Prostate gland (tissue), 2 donors: ENCODE results near the gene LRP3. TPM values are rescaled to one million over a fixed set of nuclear protein-coding genes. Genes with fewer than 3 reads are reported as not detected.

ENCODE experiments used
- DNase-seq: peaks from one replicate; pipeline ENCODE4 v3.0.0-alpha.2; 2019; ENCODE audit warnings: low spot score
- H3K27ac ChIP-seq, 2 donors: fragments of 200-600 bp; sonication (generic); 2 replicates each; pipeline ENCODE4 v1.5.1; 2017 to 2019
- H3K27me3 ChIP-seq: fragments of 200-600 bp; sonication (generic); replicated peaks from 2 replicates; pipeline ENCODE4 v1.5.1; 2019; ENCODE audit not compliant: insufficient read depth
- H3K36me3 ChIP-seq, 2 donors: fragments of 200-600 bp; sonication (generic); 1 replicate in 1 of 2; 2 replicates in 1 of 2; pipeline versions ENCODE4 v1.5.1 to v1.8.1; 2017 to 2019
- H3K4me1 ChIP-seq: fragments of 200-600 bp; sonication (generic); replicated peaks from 2 replicates; pipeline ENCODE4 v1.5.1; 2019
- H3K4me3 ChIP-seq, 2 donors: fragments of 200-600 bp; sonication (generic); 2 replicates each; pipeline ENCODE4 v1.5.1; 2017 to 2019
- H3K9me3 ChIP-seq: fragments of 200-600 bp; sonication (generic); 2 replicates; pipeline ENCODE4 v1.5.1; 2017
- POLR2A ChIP-seq: fragments of 450-650 bp; IDR thresholded peaks from one replicate; pipeline ENCODE4 v1.6.1; 2016; ENCODE audit warnings: antibody characterized with exemption, mild to moderate bottlenecking
- POLR2AphosphoS5 ChIP-seq: sonication (generic); formaldehyde crosslinking; IDR thresholded peaks from one replicate; pipeline ENCODE4 v1.6.1; 2017; ENCODE audit warnings: antibody characterized with exemption
- WGBS: methylation state at CpG from one replicate; pipeline ENCODE4 v1.1.5; 2018; 5-methylcytosine and 5-hydroxymethylcytosine counted together
- intact Hi-C: fragments of 100-400 bp; cut with DNase I; formaldehyde crosslinking; loops from one replicate; pipeline ENCODE4 v1.14.2; 2022
- total RNA-seq, 2 donors: library from RNA; depleted of rRNA; stranded (reverse); fragments of >200 nt; gene quantifications; one replicate each; pipeline ENCODE4 v1.1.0, GENCODE V29; 2016
- TF ChIP-seq, protein P1 (sequence below), 4 experiments: fragments of 200-600 bp in 2 of 4; fragments of 450-650 bp in 2 of 4; sonication (generic) in 2 of 4; IDR thresholded peaks; 1 replicate in 3 of 4; 2 replicates in 1 of 4; pipeline ENCODE4 v1.5.1; 2016 to 2019; ENCODE audit warnings: antibody characterized with exemption in 4 of 4, mild to moderate bottlenecking in 2 of 4, moderate library complexity in 2 of 4

LRP3 gene
- total RNA-seq, 2 donors from 2014 or later, result 63.7 to 64.4 TPM

DNA sequence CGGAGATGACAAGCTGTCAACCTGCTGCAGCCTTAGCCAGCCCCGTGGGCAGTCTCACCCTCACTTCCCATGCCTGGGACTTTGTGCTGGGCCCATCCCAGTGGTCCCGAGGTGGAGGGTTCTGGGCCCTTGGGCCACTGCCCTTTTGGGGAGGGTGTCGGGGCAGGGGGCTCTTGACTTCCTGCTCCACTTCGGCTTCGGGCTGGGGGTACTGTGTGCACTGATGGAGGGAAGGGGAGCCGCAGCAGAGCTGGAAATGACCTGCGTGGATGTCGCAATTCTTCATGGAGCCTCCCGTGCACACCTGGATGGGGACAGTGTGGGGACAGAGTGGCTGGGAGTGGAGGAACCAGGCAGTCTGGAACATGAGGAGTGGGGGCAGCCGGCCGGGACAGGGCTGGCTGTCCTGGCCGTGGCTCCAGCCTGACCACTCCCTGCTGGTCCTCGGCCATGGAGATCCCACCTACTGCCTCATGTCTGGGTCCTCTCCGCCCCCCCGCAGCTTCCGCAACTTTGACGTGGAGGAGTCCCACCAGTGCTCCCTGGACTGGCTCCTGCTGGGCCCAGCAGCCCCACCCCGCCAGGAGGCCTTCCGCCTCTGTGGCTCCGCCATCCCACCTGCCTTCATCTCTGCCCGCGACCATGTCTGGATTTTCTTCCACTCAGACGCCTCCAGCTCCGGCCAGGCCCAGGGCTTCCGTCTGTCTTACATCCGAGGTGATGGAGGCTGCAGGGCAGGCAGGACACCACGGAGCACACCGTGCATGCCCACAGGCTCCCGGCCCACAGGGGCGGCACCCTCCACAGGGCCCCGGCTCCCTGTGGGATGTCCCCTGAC, 10.2 kb downstream of the LRP3 start:
- DNase-seq, result no peak
- Histone ChIP-seq H3K27ac (no peak overlapping the region), H3K36me3 (peaks cover 0 to 7% of the 10 kb centered on the region in 2 donors), H3K4me1 (no peaks in the 10 kb centered on the region), H3K4me3 (no peak overlapping the region), H3K27me3 (no peaks in the 10 kb centered on the region), H3K9me3 (no peaks in the 10 kb centered on the region)
- intact Hi-C loops, result no loop called here
- TF ChIP-seq, protein P1, sequence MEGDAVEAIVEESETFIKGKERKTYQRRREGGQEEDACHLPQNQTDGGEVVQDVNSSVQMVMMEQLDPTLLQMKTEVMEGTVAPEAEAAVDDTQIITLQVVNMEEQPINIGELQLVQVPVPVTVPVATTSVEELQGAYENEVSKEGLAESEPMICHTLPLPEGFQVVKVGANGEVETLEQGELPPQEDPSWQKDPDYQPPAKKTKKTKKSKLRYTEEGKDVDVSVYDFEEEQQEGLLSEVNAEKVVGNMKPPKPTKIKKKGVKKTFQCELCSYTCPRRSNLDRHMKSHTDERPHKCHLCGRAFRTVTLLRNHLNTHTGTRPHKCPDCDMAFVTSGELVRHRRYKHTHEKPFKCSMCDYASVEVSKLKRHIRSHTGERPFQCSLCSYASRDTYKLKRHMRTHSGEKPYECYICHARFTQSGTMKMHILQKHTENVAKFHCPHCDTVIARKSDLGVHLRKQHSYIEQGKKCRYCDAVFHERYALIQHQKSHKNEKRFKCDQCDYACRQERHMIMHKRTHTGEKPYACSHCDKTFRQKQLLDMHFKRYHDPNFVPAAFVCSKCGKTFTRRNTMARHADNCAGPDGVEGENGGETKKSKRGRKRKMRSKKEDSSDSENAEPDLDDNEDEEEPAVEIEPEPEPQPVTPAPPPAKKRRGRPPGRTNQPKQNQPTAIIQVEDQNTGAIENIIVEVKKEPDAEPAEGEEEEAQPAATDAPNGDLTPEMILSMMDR (IDR thresholded peaks at IDR 0.05), result no peak
- TF ChIP-seq POLR2AphosphoS5 (no peak), POLR2A (no peak)
- WGBS, result 86% methylated on average over 31 of the region's 32 CpGs

DNA sequence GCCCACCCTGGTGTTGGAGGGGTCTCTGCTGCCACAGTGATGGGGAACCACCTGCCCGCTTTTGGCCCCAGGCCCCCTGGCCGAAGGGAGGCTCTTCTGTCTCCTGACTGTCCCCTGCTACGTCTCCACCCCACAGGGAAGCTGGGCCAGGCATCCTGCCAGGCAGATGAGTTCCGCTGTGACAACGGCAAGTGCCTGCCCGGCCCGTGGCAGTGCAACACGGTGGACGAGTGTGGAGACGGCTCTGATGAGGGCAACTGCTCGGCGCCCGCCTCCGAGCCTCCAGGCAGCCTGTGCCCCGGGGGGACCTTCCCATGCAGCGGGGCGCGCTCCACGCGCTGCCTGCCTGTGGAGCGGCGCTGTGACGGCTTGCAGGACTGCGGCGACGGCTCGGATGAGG, 11.0 kb downstream of the LRP3 start:
- no peak overlapping the region for H3K4me3 ChIP-seq
- no peaks in the 10 kb centered on the region for H3K27me3 ChIP-seq
- DNase-seq, result no peak
- peaks cover 0 to 7% of the 10 kb centered on the region in 2 donors for H3K36me3 ChIP-seq
- H3K27ac ChIP-seq, result no peak overlapping the region
- no peaks in the 10 kb centered on the region for H3K4me1 ChIP-seq
- TF ChIP-seq POLR2A (no peak), POLR2AphosphoS5 (no peak)
- TF ChIP-seq, protein P1 (IDR thresholded peaks at IDR 0.05), result no peak
- 92% methylated on average over 26 of the region's 27 CpGs for WGBS
- no peaks in the 10 kb centered on the region for H3K9me3 ChIP-seq
- intact Hi-C loops, result no loop called here

DNA sequence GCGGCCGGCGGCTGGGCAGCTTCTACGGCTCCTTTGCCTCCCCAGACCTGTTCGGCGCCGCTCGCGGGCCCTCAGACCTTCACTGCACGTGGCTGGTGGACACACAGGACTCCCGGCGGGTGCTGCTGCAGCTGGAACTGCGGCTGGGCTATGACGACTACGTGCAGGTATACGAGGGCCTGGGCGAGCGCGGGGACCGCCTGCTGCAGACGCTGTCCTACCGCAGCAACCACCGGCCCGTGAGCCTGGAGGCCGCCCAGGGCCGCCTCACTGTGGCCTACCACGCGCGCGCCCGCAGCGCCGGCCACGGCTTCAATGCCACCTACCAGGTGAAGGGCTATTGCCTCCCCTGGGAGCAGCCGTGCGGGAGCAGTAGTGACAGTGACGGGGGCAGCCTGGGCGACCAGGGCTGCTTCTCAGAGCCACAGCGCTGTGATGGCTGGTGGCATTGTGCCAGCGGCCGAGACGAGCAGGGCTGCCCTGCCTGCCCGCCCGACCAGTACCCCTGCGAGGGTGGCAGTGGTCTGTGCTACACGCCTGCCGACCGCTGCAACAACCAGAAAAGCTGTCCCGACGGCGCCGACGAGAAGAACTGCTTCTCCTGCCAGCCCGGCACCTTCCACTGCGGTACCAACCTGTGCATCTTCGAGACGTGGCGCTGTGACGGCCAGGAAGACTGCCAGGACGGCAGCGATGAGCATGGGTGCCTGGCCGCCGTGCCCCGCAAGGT, 11.6 kb downstream of the LRP3 start:
- Histone ChIP-seq H3K4me1 (no peaks in the 10 kb centered on the region), H3K36me3 (peaks cover 0 to 7% of the 10 kb centered on the region in 2 donors), H3K27me3 (no peaks in the 10 kb centered on the region), H3K9me3 (no peaks in the 10 kb centered on the region), H3K27ac (no peak overlapping the region), H3K4me3 (no peak overlapping the region)
- 94% methylated on average over 59 of the region's 64 CpGs for WGBS
- intact Hi-C loops, result no loop called here
- no peak for DNase-seq
- TF ChIP-seq POLR2AphosphoS5, result no peak
- no peak for TF ChIP-seq POLR2A
- TF ChIP-seq, protein P1 (IDR thresholded peaks at IDR 0.05), result no peak

DNA sequence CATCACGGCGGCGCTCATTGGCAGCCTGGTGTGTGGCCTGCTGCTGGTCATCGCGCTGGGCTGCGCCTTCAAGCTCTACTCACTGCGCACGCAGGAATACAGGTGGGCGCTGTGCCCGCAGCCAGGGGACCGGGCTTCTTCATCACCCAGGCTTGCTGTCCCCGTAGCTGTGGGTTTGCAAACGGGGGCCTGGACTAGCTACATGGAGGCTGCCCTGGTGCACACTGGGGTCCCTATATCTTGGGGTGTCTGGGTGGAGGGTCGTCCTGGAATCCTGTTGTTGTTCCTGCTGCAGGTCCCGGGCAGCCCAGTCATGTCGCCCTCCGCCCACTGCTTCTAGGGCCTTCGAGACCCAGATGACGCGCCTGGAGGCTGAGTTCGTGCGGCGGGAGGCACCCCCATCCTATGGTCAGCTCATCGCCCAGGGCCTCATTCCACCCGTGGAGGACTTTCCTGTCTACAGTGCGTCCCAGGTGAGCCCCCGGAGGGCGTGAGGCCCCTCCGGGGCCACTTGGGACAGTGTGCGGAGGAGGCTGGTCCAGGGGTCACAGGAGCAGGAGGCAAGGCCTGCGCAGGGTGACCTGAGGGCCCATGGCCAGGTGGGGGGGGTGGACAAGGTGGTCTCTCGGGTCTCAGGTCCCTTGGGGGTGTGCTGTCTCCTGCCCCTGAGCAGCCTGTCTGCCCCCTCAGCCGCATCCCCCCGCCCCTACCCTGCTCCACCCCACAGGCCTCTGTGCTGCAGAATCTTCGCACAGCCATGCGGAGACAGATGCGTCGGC, 12.3 kb downstream of the LRP3 start:
- TF ChIP-seq POLR2A, result no peak
- TF ChIP-seq, protein P1 (IDR thresholded peaks at IDR 0.05), result no peak
- Histone ChIP-seq H3K36me3 (peaks cover 0 to 7% of the 10 kb centered on the region in 2 donors), H3K9me3 (no peaks in the 10 kb centered on the region), H3K4me3 (no peak overlapping the region), H3K27ac (no peak overlapping the region), H3K27me3 (no peaks in the 10 kb centered on the region), H3K4me1 (no peaks in the 10 kb centered on the region)
- intact Hi-C loops, result no loop called here
- WGBS, result 94% methylated on average over 38 of the region's 38 CpGs
- no peak for DNase-seq
